ENCODE measurements around the gene FBRSL1. TPM values are rescaled to one million over a fixed set of nuclear protein-coding genes. Genes with fewer than 3 reads are reported as not detected.

The FBRSL1 gene
- total and polyA plus RNA-seq, 2 of the 8 experiments (the other 6 are each of a cell fraction or from before 2014, with no cell fraction given) = 18.4 to 109 TPM

DNA sequence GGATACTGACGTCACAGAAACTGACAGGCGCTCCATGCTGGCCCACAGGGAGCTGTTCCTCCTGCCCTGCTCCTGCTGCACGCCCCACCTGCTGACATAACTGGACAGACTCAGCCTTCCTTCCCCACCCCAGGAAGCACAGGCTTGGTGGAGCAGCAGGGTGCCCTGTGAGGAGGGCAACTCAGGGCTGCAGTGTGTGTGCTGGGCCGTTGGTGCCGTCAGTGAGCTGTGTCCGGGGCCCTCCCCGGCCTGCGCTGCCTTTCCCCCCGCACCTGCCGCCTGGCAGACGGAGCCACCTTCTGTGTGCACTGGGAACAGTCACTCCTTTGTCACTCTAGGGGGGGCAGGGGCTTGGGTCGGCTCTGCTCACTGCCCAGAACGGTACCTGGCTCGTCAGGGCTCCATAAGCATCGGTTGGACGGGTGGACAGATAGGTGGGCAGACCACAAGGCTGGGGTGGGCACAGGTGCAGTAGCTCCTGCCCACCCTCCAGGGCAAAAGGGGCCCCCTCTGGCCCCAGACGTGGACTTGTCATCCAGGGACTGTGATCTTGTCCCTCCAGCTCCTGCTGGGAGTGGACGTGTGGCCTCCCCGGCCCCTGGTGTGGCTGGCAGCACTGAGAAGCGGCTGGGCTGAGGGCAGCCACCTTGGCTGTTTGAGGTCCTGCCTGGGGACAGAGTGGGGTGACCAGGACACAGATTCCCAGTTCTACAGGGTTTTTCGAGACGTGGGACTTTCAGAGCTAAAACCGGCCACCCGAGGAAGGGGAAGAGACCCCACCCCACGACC, 32.8 kb downstream of the FBRSL1 start:
- CTCF ChIA-PET (ENCODE audit: partially characterized antibody) = interaction anchor here (0.8 to 8.6 kb wide), 28 partner anchors 8 to 247 kb away, joined by 3 to 83 read pairs (median 4); no protein-coding TSS in a partner anchor
- TF ChIP-seq GABPA (IDR thresholded peaks at IDR 0.05; ENCODE audit: borderline replicate concordance, insufficient read depth, low read length) (no peak), SIRT6 (IDR thresholded peaks at IDR 0.05; ENCODE audit: low read length) (no peak), NANOG (IDR thresholded peaks at IDR 0.05; ENCODE audit: insufficient read depth, low read depth, low read length, poor library complexity, severe bottlenecking) (no peak), CBX8 (IDR thresholded peaks at IDR 0.05; ENCODE audit: borderline replicate concordance, low read depth, low read length) (no peak), BRCA1 (IDR thresholded peaks at IDR 0.05; ENCODE audit: low read depth, low read length) (no peak), CHD1 (IDR thresholded peaks at IDR 0.05; ENCODE audit: low read depth, low read length) (no peak), RAD21 (IDR thresholded peaks at IDR 0.05 in 1 of 2, conservative IDR thresholded peaks at IDR 0.05 in 1 of 2; ENCODE audit: low read depth in 2 of 2, low read length in 2 of 2) (no peak), SAP30 (IDR thresholded peaks at IDR 0.05; ENCODE audit: insufficient read depth, insufficient replicate concordance, low read length) (no peak), PHF8 (conservative IDR thresholded peaks at IDR 0.05; ENCODE audit: low read depth, low read length) (no peak)
- TF ChIP-seq, protein P1, sequence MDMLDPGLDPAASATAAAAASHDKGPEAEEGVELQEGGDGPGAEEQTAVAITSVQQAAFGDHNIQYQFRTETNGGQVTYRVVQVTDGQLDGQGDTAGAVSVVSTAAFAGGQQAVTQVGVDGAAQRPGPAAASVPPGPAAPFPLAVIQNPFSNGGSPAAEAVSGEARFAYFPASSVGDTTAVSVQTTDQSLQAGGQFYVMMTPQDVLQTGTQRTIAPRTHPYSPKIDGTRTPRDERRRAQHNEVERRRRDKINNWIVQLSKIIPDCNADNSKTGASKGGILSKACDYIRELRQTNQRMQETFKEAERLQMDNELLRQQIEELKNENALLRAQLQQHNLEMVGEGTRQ (IDR thresholded peaks at IDR 0.05; ENCODE audit: low read length) = no peak

More for the DNA sequence above, 32.8 kb downstream of the FBRSL1 start:
- no peak overlapping the region for H2BK5ac ChIP-seq (ENCODE audit: low read depth, low read length)
- no peak overlapping the region for H3K4me2 ChIP-seq (ENCODE audit: insufficient read depth in 1 of 2, low read depth in 2 of 2, low read length in 2 of 2)
- H2BK120ac ChIP-seq (replicated peaks; ENCODE audit: low read depth, low read length) = no peak overlapping the region
- no peak overlapping the region for H3K23ac ChIP-seq (ENCODE audit: insufficient read length)
- no peak overlapping the region for H3K4me3 ChIP-seq (ENCODE audit: extremely low read depth in 1 of 4, insufficient read depth in 2 of 4, low read depth in 3 of 4, low read length in 4 of 4)
- peaks cover 10 to 15% of the 10 kb centered on the region in 2 experiments for H3K9me3 ChIP-seq (ENCODE audit: insufficient read depth in 2 of 2, low read depth in 1 of 2, low read length in 1 of 2)
- 87% methylated on average over 25 of the region's 25 CpGs; no CpG with 5 or more reads in 1 of the 2 experiments for WGBS, 2 experiments (ENCODE audit: extremely low coverage in 1 of 2, insufficient coverage in 1 of 2, insufficient read length in 1 of 2, insufficient replicate concordance in 2 of 2, low coverage in 1 of 2, low lambda C conversion rate in 2 of 2, missing lambda C conversion rate in 1 of 2)
- DNase-seq (ENCODE audit: low read depth in 1 of 2, low spot score in 2 of 2) (no peak), FAIRE-seq (no peak)
- H4K8ac ChIP-seq (ENCODE audit: extremely low read depth, insufficient read depth, low read length) = no peak overlapping the region
- H3K14ac ChIP-seq (ENCODE audit: insufficient read length) = no peak overlapping the region
- H3K23me2 ChIP-seq (ENCODE audit: low read depth, low read length) = peaks cover 8% of the 10 kb centered on the region
- no peak overlapping the region for H3K56ac ChIP-seq (replicated peaks; ENCODE audit: insufficient read length, low read depth, low read length)
- no peak overlapping the region for H3K18ac ChIP-seq (ENCODE audit: extremely low read depth, low read length)
- H2BK20ac ChIP-seq (ENCODE audit: low read length) = no peak overlapping the region
- no peaks in the 10 kb centered on the region for H3K79me2 ChIP-seq (ENCODE audit: control insufficient read depth in 1 of 2, insufficient read depth in 2 of 2, low read length in 2 of 2)
- H2AFZ ChIP-seq (ENCODE audit: low read length) = no peak overlapping the region
- no peak overlapping the region for H3K9ac ChIP-seq (replicated peaks in 1 of 4; ENCODE audit: extremely low read depth in 1 of 4, low read depth in 3 of 4, low read length in 3 of 4)
- no peak overlapping the region for H4K91ac ChIP-seq (replicated peaks; ENCODE audit: insufficient read length, low read length)
- H3K27me3 ChIP-seq (replicated peaks in 1 of 4; ENCODE audit: control insufficient read depth in 3 of 4, extremely low read depth in 1 of 4, insufficient read depth in 3 of 4, low read length in 3 of 4) = peaks cover 0 to 28% (median 20%) of the 10 kb centered on the region in 4 experiments; a peak in 6 of 7 replicates
- H3K4me1 ChIP-seq (replicated peaks in 1 of 4; ENCODE audit: control insufficient read depth in 3 of 4, insufficient read depth in 4 of 4, low read length in 3 of 4) = peaks cover 0 to 15% (median 11%) of the 10 kb centered on the region in 4 experiments; a peak in 6 of 7 replicates
- peaks cover 7 to 31% of the 10 kb centered on the region in 2 experiments for H4K20me1 ChIP-seq (replicated peaks in 1 of 2; ENCODE audit: control insufficient read depth in 1 of 2, insufficient read depth in 2 of 2, low read length in 2 of 2)
- H3K79me1 ChIP-seq (ENCODE audit: low read depth, low read length) = peaks cover 3% of the 10 kb centered on the region; the same call in 1 of the 2 replicates
- no peak overlapping the region for H3K27ac ChIP-seq (ENCODE audit: low read depth, low read length)
- no peak overlapping the region for H2AK5ac ChIP-seq (ENCODE audit: low read depth, low read length)
- no peak overlapping the region for H3K4ac ChIP-seq (replicated peaks; ENCODE audit: insufficient read length, low read depth, low read length)
- no peak overlapping the region for H4K5ac ChIP-seq (ENCODE audit: insufficient read length, low read depth, low read length)
- no peak overlapping the region for H2BK15ac ChIP-seq (ENCODE audit: low read length)
- H3K36me3 ChIP-seq (ENCODE audit: control insufficient read depth in 2 of 4, insufficient read depth in 4 of 4, low read length in 3 of 4) = no peaks in the 10 kb centered on the region
- POLR2A ChIA-PET (ENCODE audit: partially characterized antibody) = interaction anchor here (1.1 to 1.5 kb wide), 3 partner anchors 9 to 40 kb away, joined by 3 read pairs; no protein-coding TSS in a partner anchor
- H2BK12ac ChIP-seq (ENCODE audit: low read depth, low read length) = no peak overlapping the region
